ENCODE measurements around the gene KCTD19.

The KCTD19 gene

GRCh38 chr16:67282447-67282805 lies 44.1 kb downstream of the KCTD19 start:
- H3K4me3 ChIP-seq (ENCODE audit: insufficient read length, low read depth), result no peak overlapping the region
- peaks cover 8% of the 10 kb centered on the region for H3K27me3 ChIP-seq (ENCODE audit: insufficient read depth, insufficient read length)
- H3K4me1 ChIP-seq (ENCODE audit: insufficient read depth, insufficient read length), result peaks cover 27% of the 10 kb centered on the region
- H3K36me3 ChIP-seq (ENCODE audit: insufficient read depth, insufficient read length, low read length), result peaks cover 27% of the 10 kb centered on the region
- no peak for DNase-seq (ENCODE audit: low read depth, low spot score)
- H3K9me3 ChIP-seq (ENCODE audit: insufficient read depth, low read length), result no peaks in the 10 kb centered on the region
- no peak for TF ChIP-seq ZNF274 (IDR thresholded peaks at IDR 0.05; ENCODE audit: low read depth, low read length)
- no peak for TF ChIP-seq YY1 (IDR thresholded peaks at IDR 0.05; ENCODE audit: insufficient read depth, insufficient read length)
- TF ChIP-seq SUZ12 (IDR thresholded peaks at IDR 0.05; ENCODE audit: extremely low read depth, insufficient read depth, insufficient read length), result no peak
- H3K9ac ChIP-seq (ENCODE audit: insufficient read length, low read depth), result no peak overlapping the region

GRCh38 chr16:67281536-67282446 lies 44.8 kb downstream of the KCTD19 start:
- H3K9ac ChIP-seq (ENCODE audit: insufficient read length, low read depth), result no peak overlapping the region
- no peak overlapping the region for H3K4me3 ChIP-seq (ENCODE audit: insufficient read length, low read depth)
- H3K9me3 ChIP-seq (ENCODE audit: insufficient read depth, low read length), result no peaks in the 10 kb centered on the region
- TF ChIP-seq ZNF274 (IDR thresholded peaks at IDR 0.05; ENCODE audit: low read depth, low read length) (no peak), YY1 (IDR thresholded peaks at IDR 0.05; ENCODE audit: insufficient read depth, insufficient read length) (no peak), SUZ12 (IDR thresholded peaks at IDR 0.05; ENCODE audit: extremely low read depth, insufficient read depth, insufficient read length) (no peak)
- H3K36me3 ChIP-seq (ENCODE audit: insufficient read depth, insufficient read length, low read length), result peaks cover 21% of the 10 kb centered on the region
- DNase-seq (ENCODE audit: low read depth, low spot score), result no peak
- peaks cover 29% of the 10 kb centered on the region for H3K4me1 ChIP-seq (ENCODE audit: insufficient read depth, insufficient read length)
- peaks cover 8% of the 10 kb centered on the region for H3K27me3 ChIP-seq (ENCODE audit: insufficient read depth, insufficient read length)

GRCh38 chr16:67280090-67281015 lies 46.2 kb downstream of the KCTD19 start:
- H3K9ac ChIP-seq (ENCODE audit: insufficient read length, low read depth), result peak overlapping the region; percentile 6
- peaks cover 29% of the 10 kb centered on the region for H3K4me1 ChIP-seq (ENCODE audit: insufficient read depth, insufficient read length)
- no peaks in the 10 kb centered on the region for H3K9me3 ChIP-seq (ENCODE audit: insufficient read depth, low read length)
- no peak for TF ChIP-seq YY1 (IDR thresholded peaks at IDR 0.05; ENCODE audit: insufficient read depth, insufficient read length)
- no peak for TF ChIP-seq SUZ12 (IDR thresholded peaks at IDR 0.05; ENCODE audit: extremely low read depth, insufficient read depth, insufficient read length)
- TF ChIP-seq ZNF274 (IDR thresholded peaks at IDR 0.05; ENCODE audit: low read depth, low read length), result no peak
- H3K36me3 ChIP-seq (ENCODE audit: insufficient read depth, insufficient read length, low read length), result peaks cover 24% of the 10 kb centered on the region
- DNase-seq (ENCODE audit: low read depth, low spot score), result no peak
- H3K4me3 ChIP-seq (ENCODE audit: insufficient read length, low read depth), result peak overlapping the region; percentile 49
- H3K27me3 ChIP-seq (ENCODE audit: insufficient read depth, insufficient read length), result peaks cover 8% of the 10 kb centered on the region

GRCh38 chr16:67279296-67280089 lies 47.0 kb downstream of the KCTD19 start, which contains the start of gene PLEKHG4:
Gene PLEKHG4 (plus strand): TSS chr16:67279532. CDS start chr16:67280045, 513 bp downstream.
- Histone ChIP-seq H3K36me3 (ENCODE audit: insufficient read depth, insufficient read length, low read length) (peaks cover 27% of the 10 kb centered on the region), H3K9me3 (ENCODE audit: insufficient read depth, low read length) (no peaks in the 10 kb centered on the region), H3K9ac (ENCODE audit: insufficient read length, low read depth) (peak within 1 kb of the TSS; percentile 95), H3K4me1 (ENCODE audit: insufficient read depth, insufficient read length) (peaks cover 26% of the 10 kb centered on the region), H3K4me3 (ENCODE audit: insufficient read length, low read depth) (peak within 1 kb of the TSS; percentile 85), H3K27me3 (ENCODE audit: insufficient read depth, insufficient read length) (peaks cover 8% of the 10 kb centered on the region)
- peak; percentile 63 for DNase-seq (ENCODE audit: low read depth, low spot score)
- no peak for TF ChIP-seq YY1 (IDR thresholded peaks at IDR 0.05; ENCODE audit: insufficient read depth, insufficient read length)
- TF ChIP-seq ZNF274 (IDR thresholded peaks at IDR 0.05; ENCODE audit: low read depth, low read length), result no peak
- TF ChIP-seq SUZ12 (IDR thresholded peaks at IDR 0.05; ENCODE audit: extremely low read depth, insufficient read depth, insufficient read length), result no peak

- Histone ChIP-seq H3K4me3 (ENCODE audit: insufficient read length, low read depth) (peak overlapping the region; percentile 85), H3K9ac (ENCODE audit: insufficient read length, low read depth) (peak overlapping the region; percentile 95), H3K4me1 (ENCODE audit: insufficient read depth, insufficient read length) (peaks cover 25% of the 10 kb centered on the region), H3K27me3 (ENCODE audit: insufficient read depth, insufficient read length) (peaks cover 8% of the 10 kb centered on the region), H3K36me3 (ENCODE audit: insufficient read depth, insufficient read length, low read length) (peaks cover 27% of the 10 kb centered on the region), H3K9me3 (ENCODE audit: insufficient read depth, low read length) (no peaks in the 10 kb centered on the region)
- no peak for DNase-seq (ENCODE audit: low read depth, low spot score)
- TF ChIP-seq ZNF274 (IDR thresholded peaks at IDR 0.05; ENCODE audit: low read depth, low read length) (no peak), SUZ12 (IDR thresholded peaks at IDR 0.05; ENCODE audit: extremely low read depth, insufficient read depth, insufficient read length) (no peak), YY1 (IDR thresholded peaks at IDR 0.05; ENCODE audit: insufficient read depth, insufficient read length) (no peak)
Measured at GRCh38 chr16:67278773-67279295, 47.7 kb downstream of the KCTD19 start.

- Histone ChIP-seq H3K36me3 (ENCODE audit: insufficient read depth, insufficient read length, low read length) (peaks cover 30% of the 10 kb centered on the region), H3K9ac (ENCODE audit: insufficient read length, low read depth) (peak overlapping the region; percentile 95)
- DNase-seq (ENCODE audit: low read depth, low spot score), result no peak
Measured at GRCh38 chr16:67277999-67278772, 48.4 kb downstream of the KCTD19 start.

More at GRCh38 chr16:67277999-67278772, 48.4 kb downstream of the KCTD19 start:
- Histone ChIP-seq H3K9me3 (ENCODE audit: insufficient read depth, low read length) (no peaks in the 10 kb centered on the region), H3K27me3 (ENCODE audit: insufficient read depth, insufficient read length) (peaks cover 8% of the 10 kb centered on the region), H3K4me3 (ENCODE audit: insufficient read length, low read depth) (peak overlapping the region; percentile 85), H3K4me1 (ENCODE audit: insufficient read depth, insufficient read length) (peaks cover 19% of the 10 kb centered on the region)
- no peak for TF ChIP-seq ZNF274 (IDR thresholded peaks at IDR 0.05; ENCODE audit: low read depth, low read length)
